Measurements from ENCODE around the gene DNMT3A.

DNA sequence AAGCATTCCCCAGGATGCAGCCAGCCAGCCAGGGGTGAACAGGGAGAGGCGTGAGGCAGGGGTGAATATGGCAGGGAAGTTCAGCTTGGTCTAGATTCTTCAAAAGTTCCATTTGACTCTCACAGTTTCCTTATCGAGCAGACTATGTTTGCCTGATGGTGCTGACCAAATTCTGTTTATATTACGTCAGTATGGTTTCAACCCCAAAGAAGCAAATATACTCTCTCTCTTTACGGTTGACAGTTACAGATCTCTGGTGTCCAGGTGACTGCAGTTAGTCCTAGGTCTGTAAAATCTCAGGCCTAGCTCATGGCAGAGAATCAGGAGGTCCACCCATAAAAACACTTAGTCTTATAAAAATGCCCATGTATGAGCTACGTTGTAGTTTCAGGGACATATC, 38.3 kb upstream of the DNMT3A start:
- TF ChIP-seq, protein P1, sequence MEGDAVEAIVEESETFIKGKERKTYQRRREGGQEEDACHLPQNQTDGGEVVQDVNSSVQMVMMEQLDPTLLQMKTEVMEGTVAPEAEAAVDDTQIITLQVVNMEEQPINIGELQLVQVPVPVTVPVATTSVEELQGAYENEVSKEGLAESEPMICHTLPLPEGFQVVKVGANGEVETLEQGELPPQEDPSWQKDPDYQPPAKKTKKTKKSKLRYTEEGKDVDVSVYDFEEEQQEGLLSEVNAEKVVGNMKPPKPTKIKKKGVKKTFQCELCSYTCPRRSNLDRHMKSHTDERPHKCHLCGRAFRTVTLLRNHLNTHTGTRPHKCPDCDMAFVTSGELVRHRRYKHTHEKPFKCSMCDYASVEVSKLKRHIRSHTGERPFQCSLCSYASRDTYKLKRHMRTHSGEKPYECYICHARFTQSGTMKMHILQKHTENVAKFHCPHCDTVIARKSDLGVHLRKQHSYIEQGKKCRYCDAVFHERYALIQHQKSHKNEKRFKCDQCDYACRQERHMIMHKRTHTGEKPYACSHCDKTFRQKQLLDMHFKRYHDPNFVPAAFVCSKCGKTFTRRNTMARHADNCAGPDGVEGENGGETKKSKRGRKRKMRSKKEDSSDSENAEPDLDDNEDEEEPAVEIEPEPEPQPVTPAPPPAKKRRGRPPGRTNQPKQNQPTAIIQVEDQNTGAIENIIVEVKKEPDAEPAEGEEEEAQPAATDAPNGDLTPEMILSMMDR (IDR thresholded peaks at IDR 0.05), result no peak
- TF ChIP-seq POLR2A (IDR thresholded peaks at IDR 0.05), result no peak
